Stomach smooth muscle (tissue), 2 donors: Measurements from ENCODE around the gene PRDM10.

Experiments used
- H3K27ac ChIP-seq: one replicate; pipeline ENCODE4 v1.7.0; 2013; ENCODE audit warnings: mild to moderate bottlenecking, low read length, inconsistent platforms
- H3K27me3 ChIP-seq, 2 donors: one replicate each; pipeline ENCODE4 v1.7.0; 2013; ENCODE audit warnings: low read length in 2 of 2; ENCODE audit not compliant: insufficient read depth in 2 of 2, control insufficient read depth in 1 of 2
- H3K36me3 ChIP-seq, 2 donors: one replicate each; pipeline ENCODE4 v1.7.0; 2013; ENCODE audit warnings: low read length in 2 of 2; ENCODE audit not compliant: control insufficient read depth in 2 of 2, insufficient read depth in 2 of 2
- H3K4me1 ChIP-seq: one replicate; pipeline ENCODE4 v1.7.0; 2013; ENCODE audit warnings: low read length; ENCODE audit not compliant: control insufficient read depth, insufficient read depth
- H3K4me3 ChIP-seq, 2 donors: one replicate each; pipeline ENCODE4 v1.7.0; 2013; ENCODE audit warnings: low read length in 2 of 2
- H3K9ac ChIP-seq, 2 donors: one replicate each; pipeline ENCODE4 v1.7.0; 2013; ENCODE audit warnings: low read length in 2 of 2, mild to moderate bottlenecking in 1 of 2
- H3K9me3 ChIP-seq, 2 donors: one replicate each; pipeline ENCODE4 v1.7.0; 2013; ENCODE audit warnings: low read length in 2 of 2; ENCODE audit not compliant: control insufficient read depth in 2 of 2
- donor health status: healthy.
- donor health status: Pancreatic carcinoma.

PRDM10 gene

DNA sequence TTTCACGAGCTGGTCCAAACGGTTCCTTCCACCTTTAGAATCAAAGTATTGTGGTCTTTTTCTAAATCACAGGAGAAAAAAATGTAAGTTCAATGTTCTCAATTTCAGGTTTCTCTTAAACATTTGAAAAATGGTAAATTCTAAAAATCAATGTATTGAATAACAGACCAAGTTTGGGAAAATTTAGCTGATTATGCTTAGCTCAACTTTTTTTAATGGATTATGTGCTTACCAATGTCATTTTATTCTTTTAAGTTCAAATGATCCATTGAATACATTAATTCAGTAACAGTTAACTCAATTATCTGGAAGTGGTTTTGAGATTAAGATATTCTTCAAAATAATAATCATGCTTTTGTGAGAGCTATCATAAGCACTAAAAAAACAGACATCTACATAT, 5.1 kb downstream of the PRDM10 start:
- Histone ChIP-seq H3K9ac (no peak overlapping the region), H3K4me3 (no peak overlapping the region), H3K9me3 (no peaks in the 10 kb centered on the region), H3K4me1 (peaks cover 26% of the 10 kb centered on the region), H3K27ac (no peak overlapping the region), H3K27me3 (no peaks in the 10 kb centered on the region), H3K36me3 (no peaks in the 10 kb centered on the region)

DNA sequence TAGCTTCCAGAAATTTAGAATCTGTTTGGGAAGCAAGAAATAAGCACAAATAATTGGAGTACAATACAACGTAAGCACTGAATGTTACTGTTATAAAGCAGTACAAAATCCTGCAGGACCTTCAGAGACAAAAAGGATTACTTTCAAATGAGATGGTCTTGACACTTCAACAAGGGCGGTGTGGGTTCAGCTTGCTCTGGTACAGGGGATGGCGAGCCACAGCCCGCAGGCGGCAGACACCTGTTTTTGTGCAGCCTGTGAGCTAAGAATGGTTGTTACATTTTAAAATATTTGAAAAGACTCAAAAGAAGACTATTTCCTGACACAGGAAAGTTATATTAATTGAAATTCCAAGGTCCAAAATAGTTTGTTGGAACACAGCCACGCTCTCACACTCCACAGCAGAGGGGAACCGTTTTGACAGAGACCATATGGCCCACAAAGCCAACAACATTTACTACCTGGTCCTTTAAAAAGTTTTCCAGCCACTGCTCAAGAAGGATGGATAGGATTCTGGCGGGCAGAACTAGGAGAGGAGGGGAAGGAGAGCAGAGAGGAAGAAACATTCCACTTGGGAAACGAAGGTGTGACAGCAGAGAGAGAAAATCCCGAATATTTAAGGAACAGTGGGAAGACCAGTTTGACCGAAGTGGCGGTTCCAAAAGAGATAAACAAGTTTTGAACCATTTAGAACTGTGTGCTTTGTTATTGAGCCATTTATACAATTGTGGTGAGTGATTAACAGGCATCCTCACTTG, 6.3 kb downstream of the PRDM10 start:
- Histone ChIP-seq H3K27me3 (no peaks in the 10 kb centered on the region), H3K9me3 (no peaks in the 10 kb centered on the region), H3K9ac (peak overlapping the region in 1 of 2 donors; percentile 5), H3K27ac (peak overlapping the region; percentile 38), H3K4me1 (peaks cover 22% of the 10 kb centered on the region), H3K36me3 (no peaks in the 10 kb centered on the region), H3K4me3 (peak overlapping the region; percentile 2 to 40)

DNA sequence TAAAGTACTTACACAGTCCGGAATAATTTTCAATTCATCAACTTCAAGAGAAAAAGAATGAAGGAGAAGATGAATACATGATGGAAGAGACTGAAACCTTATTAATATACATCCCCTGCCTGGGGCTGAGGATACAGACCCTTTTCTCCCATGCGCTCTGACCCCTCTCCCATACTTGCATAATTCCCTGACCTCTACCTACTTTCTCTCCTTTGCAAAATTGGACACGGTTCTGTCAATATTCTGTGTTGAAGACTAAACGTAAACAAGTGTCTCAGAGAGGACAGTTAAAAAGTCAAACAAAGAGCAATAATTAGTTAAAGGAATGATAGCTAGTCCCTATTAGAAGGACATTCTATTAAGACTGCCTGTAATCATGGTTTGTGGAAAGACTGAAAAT, 7.5 kb downstream of the PRDM10 start:
- H3K9ac ChIP-seq: no peak overlapping the region
- H3K4me3 ChIP-seq: no peak overlapping the region
- peaks cover 14% of the 10 kb centered on the region for H3K4me1 ChIP-seq
- H3K36me3 ChIP-seq: no peaks in the 10 kb centered on the region
- H3K27ac ChIP-seq: no peak overlapping the region
- H3K9me3 ChIP-seq: no peaks in the 10 kb centered on the region
- H3K27me3 ChIP-seq: no peaks in the 10 kb centered on the region

DNA sequence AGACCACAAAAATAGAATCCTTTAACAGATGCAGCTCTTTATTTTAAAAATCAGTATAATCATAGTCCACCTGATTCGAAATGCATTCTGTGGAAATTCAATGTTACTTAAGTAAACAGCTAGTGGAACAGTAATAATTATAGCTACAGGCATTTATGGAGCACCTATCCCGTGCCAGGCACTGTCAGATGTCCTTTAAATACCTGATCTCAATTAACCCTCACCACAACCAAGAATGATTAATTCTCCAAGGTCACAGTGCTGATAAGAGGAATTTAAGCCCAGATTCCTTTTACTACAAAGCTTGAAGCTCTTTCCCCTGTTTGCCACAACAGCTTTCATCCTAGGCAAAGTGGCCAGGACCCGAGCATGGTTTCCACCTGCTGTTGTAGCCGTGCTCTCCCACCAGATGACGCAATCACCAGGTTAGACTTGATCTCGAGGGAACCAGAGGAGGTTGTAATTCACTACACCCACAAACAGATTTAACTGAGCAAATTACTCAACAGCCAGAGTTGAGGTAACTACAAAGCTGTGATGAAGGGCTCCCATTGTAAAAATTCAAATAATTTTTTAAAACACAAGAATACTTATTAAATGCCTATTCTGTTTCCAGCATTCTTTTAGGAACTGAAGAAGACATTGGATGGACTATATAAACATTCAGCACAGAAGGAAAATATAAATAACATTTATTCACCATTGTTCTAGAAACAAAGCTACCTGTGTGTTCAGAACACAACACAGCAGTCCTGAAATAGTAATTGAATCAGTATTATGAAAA, 10.3 kb downstream of the PRDM10 start:
- no peak overlapping the region for H3K27ac ChIP-seq
- no peaks in the 10 kb centered on the region for H3K36me3 ChIP-seq
- no peaks in the 10 kb centered on the region for H3K27me3 ChIP-seq
- H3K9ac ChIP-seq: no peak overlapping the region
- no peak overlapping the region for H3K4me3 ChIP-seq
- peaks cover 16% of the 10 kb centered on the region for H3K4me1 ChIP-seq
- no peaks in the 10 kb centered on the region for H3K9me3 ChIP-seq

DNA sequence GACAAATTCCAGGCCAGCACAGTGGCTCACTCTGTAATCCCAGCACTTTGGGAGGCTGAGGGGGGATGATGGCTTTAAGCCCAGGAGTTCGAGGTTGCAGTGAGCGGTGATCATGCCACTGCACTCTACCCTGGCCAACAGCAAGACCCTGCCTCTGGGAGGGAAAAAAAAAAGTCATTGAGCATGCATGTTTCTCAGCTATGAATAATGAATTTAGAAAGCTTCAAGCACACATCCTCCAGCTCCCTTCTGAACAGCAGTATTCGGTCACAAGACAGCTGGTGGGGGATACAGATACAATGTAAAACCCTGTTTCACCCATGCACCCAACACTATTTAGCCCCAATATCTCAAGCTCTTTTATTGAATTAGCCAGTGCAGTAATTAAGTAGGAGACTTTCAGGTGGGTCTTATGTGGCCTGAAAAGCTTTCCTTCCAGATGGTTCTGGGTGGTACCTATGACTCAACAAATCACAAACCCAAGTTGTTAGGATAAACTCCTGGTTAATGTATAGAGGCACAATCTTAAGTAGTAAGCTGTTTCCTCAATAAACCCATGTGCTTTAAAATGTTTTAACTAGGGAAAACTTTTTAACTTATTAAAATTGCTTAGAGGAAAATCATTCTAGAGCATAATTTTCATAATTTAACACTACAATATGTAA, 13.4 kb downstream of the PRDM10 start:
- Histone ChIP-seq H3K36me3 (no peaks in the 10 kb centered on the region), H3K4me3 (no peak overlapping the region), H3K27ac (no peak overlapping the region), H3K9me3 (no peaks in the 10 kb centered on the region), H3K9ac (no peak overlapping the region), H3K4me1 (peaks cover 2% of the 10 kb centered on the region), H3K27me3 (no peaks in the 10 kb centered on the region)

DNA sequence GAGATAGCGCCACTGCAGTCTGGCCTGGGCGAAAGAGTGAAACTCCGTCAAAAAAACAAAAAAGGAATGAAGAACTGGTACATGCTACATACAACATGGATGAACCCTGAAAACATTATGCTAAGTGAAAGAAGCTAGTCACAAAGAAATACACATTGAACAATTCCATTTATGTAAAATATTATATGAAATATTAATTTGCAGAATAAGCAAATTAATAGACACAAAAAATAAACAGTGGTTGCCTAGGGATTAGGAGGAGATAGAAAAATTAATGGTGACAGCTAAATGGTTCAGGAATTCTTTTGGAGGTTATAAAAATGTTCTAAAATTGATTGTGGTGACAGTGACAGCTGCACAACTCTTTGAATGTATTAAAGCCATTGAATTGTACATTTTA, 14.7 kb downstream of the PRDM10 start:
- Histone ChIP-seq H3K9ac (no peak overlapping the region), H3K27me3 (no peaks in the 10 kb centered on the region), H3K36me3 (no peaks in the 10 kb centered on the region), H3K4me1 (peaks cover 2% of the 10 kb centered on the region), H3K9me3 (no peaks in the 10 kb centered on the region), H3K4me3 (no peak overlapping the region), H3K27ac (no peak overlapping the region)

DNA sequence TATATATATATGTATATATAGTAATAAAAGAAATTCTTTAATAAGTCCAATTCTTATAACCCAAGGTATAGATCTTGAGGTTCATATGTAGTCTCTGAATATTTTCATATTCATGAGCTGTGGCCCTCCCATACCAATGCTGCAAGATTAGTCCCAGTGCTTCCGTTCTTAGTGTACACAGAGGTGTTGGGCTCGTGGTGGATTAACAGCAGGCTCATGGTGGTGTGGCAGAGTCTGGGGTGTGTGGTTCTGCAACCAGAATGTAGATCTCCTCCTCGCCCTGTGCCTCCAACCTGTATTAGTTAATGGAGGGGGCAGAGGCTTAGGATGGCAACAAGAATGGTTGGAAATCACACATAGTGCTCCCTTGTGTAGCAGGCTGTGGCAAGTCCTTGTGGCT, 16.8 kb downstream of the PRDM10 start:
- Histone ChIP-seq H3K9ac (no peak overlapping the region), H3K36me3 (no peaks in the 10 kb centered on the region), H3K4me1 (peaks cover 2% of the 10 kb centered on the region)

DNA sequence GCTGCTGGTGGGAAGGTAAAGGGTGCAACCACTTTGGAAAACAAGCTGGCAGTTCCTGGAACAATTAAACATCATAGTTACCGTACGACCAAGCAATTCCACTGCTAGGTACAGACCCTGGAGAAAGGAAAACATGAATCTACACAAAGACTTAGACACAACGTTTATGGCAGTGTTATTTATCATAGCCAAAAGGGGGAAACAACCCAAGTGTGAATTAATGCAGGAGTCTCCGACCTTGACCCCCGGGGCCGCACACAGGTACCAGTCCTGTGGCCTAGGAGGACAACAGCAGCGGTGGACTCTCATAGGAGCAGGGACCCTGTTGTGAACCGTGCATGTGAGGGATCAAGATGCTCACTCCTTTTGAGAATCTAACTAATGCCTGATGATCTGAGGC, 22.5 kb downstream of the PRDM10 start:
- H3K9ac ChIP-seq: no peak overlapping the region
- no peak overlapping the region for H3K27ac ChIP-seq
- no peaks in the 10 kb centered on the region for H3K4me1 ChIP-seq
- H3K4me3 ChIP-seq: no peak overlapping the region
- no peaks in the 10 kb centered on the region for H3K9me3 ChIP-seq
- H3K27me3 ChIP-seq: no peaks in the 10 kb centered on the region
- H3K36me3 ChIP-seq: no peaks in the 10 kb centered on the region

More for the DNA sequence above, 16.8 kb downstream of the PRDM10 start:
- no peak overlapping the region for H3K27ac ChIP-seq
- H3K4me3 ChIP-seq: no peak overlapping the region
- H3K27me3 ChIP-seq: no peaks in the 10 kb centered on the region
- no peaks in the 10 kb centered on the region for H3K9me3 ChIP-seq

DNA sequence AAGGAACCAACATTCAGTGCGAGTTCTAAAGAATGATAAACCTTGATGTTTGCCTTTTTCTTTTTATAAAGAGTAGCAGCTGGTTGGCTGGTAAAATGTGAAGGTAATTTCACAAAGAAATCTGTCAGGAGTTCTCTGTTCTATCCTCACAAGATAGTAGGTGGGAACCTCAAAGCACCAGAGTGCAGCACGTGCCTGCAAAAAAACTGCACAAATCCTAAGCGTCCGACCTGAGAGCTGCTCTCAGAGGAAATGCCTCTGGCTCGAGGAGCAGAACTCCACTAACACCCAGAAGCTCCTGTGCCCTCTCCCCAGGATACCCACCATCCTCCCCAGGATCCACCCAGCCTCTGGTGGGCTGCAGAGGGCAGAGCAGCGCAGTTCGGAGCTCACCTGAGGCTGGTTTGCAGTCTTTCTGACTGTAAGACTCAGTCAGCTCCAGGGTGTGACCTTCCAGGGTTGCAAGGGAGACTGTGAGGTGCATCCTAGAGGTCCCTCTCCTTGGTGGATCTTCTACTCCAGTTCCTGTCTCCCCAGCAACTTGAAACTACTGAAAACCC, 23.5 kb downstream of the PRDM10 start:
- Histone ChIP-seq H3K4me1 (no peaks in the 10 kb centered on the region), H3K27me3 (no peaks in the 10 kb centered on the region), H3K4me3 (no peak overlapping the region), H3K9ac (no peak overlapping the region), H3K36me3 (no peaks in the 10 kb centered on the region), H3K9me3 (no peaks in the 10 kb centered on the region), H3K27ac (no peak overlapping the region)

DNA sequence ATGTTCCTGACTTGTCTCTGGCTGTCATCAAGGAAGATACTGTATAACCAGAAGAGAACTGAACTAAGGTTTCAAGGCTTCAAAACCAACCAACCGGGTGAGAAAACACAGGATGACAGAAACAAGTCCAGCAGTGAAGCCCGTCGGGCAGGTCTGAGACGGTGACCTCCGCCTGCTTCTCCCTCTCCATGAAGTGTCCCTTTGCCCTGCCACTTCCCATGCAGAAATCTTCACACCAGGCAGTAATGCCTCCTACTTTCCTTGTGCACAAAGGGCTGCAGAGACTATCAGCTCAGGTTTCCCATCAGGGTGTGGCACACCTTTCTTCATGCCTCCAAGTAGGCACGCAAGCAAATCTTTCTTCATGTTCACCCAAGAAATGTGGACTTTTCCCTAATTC, 24.2 kb downstream of the PRDM10 start:
- no peak overlapping the region for H3K9ac ChIP-seq
- no peaks in the 10 kb centered on the region for H3K9me3 ChIP-seq
- H3K36me3 ChIP-seq: no peaks in the 10 kb centered on the region
- H3K4me1 ChIP-seq: peaks cover 2% of the 10 kb centered on the region
- no peaks in the 10 kb centered on the region for H3K27me3 ChIP-seq
- H3K27ac ChIP-seq: no peak overlapping the region
- no peak overlapping the region for H3K4me3 ChIP-seq
